ENCODE data around the gene HSF2BP.
"Not testable (repeated sequence)": the region's sequence is repeated elsewhere in the genome, so short reads cannot be mapped to it uniquely, and the experiment has no call there.

The HSF2BP gene

GRCh38 chr21:43596616-43597015 lies 62.7 kb downstream of the HSF2BP start:
- no peak for DNase-seq

- not testable (repeated sequence) for DNase-seq
Observed at GRCh38 chr21:43595769-43596168, 63.5 kb downstream of the HSF2BP start.

GRCh38 chr21:43593078-43593477 lies 66.2 kb downstream of the HSF2BP start:
- DNase-seq = no peak

- DNase-seq = no peak
Observed at GRCh38 chr21:43591571-43591970, 67.7 kb downstream of the HSF2BP start.

GRCh38 chr21:43590194-43590593 lies 69.1 kb downstream of the HSF2BP start:
- no peak for DNase-seq

GRCh38 chr21:43588957-43589356 lies 70.3 kb downstream of the HSF2BP start:
- DNase-seq = no peak

GRCh38 chr21:43585924-43586413 lies 73.3 kb downstream of the HSF2BP start:
- DNase-seq = peak; percentile 69

- DNase-seq = no peak
Observed at GRCh38 chr21:43585514-43585913, 73.8 kb downstream of the HSF2BP start.

GRCh38 chr21:43581453-43581852 lies 77.8 kb downstream of the HSF2BP start:
- no peak for DNase-seq

- no peak for DNase-seq
Observed at GRCh38 chr21:43578677-43579303, 80.5 kb downstream of the HSF2BP start.

- no peak for DNase-seq
Observed at GRCh38 chr21:43575473-43575844, 83.8 kb downstream of the HSF2BP start.

GRCh38 chr21:43574741-43575472 lies 84.4 kb downstream of the HSF2BP start:
- DNase-seq = no peak

GRCh38 chr21:43573921-43574320 lies 85.4 kb downstream of the HSF2BP start:
- DNase-seq = no peak

- DNase-seq = no peak
Observed at GRCh38 chr21:43572446-43572845, 86.8 kb downstream of the HSF2BP start.

- no peak for DNase-seq
Observed at GRCh38 chr21:43571976-43572375, 87.3 kb downstream of the HSF2BP start.

GRCh38 chr21:43570195-43570594 lies 89.1 kb downstream of the HSF2BP start:
- not testable (repeated sequence) for DNase-seq

GRCh38 chr21:43562451-43562850 lies 96.8 kb downstream of the HSF2BP start:
- not testable (repeated sequence) for DNase-seq

- not testable (repeated sequence) for DNase-seq
Observed at GRCh38 chr21:43540561-43540960, 118.7 kb downstream of the HSF2BP start.

- DNase-seq = not testable (repeated sequence)
Observed at GRCh38 chr21:43522495-43523131, 136.7 kb downstream of the HSF2BP start.

GRCh38 chr21:43517701-43518100 lies 141.6 kb downstream of the HSF2BP start:
- not testable (repeated sequence) for DNase-seq

GRCh38 chr21:43516860-43517627 lies 142.2 kb downstream of the HSF2BP start:
- not testable (repeated sequence) for DNase-seq

GRCh38 chr21:43516295-43516847 lies 142.9 kb downstream of the HSF2BP start:
- not testable (repeated sequence) for DNase-seq

- not testable (repeated sequence) for DNase-seq
Observed at GRCh38 chr21:43514834-43515233, 144.5 kb downstream of the HSF2BP start.

All from T1000 (cell line).